GM12891 (cell line): Measurements from ENCODE around the gene SYNC.

Experiments used
- PAX5 ChIP-seq: IDR thresholded peaks from 2 replicates; pipeline ENCODE4 v1.6.1; 2011; ENCODE audit warnings: low read length, moderate library complexity, mild to moderate bottlenecking; ENCODE audit not compliant: insufficient read depth, severe bottlenecking
- POLR2A ChIP-seq: IDR thresholded peaks from 2 replicates; pipeline ENCODE4 v1.6.1; 2011; ENCODE audit warnings: low read depth, low read length, control low read depth
- POLR2AphosphoS5 ChIP-seq: IDR thresholded peaks from 2 replicates; pipeline ENCODE4 v1.6.1; 2011; ENCODE audit warnings: low read depth, low read length, control low read depth
- POU2F2 ChIP-seq: IDR thresholded peaks from 2 replicates; pipeline ENCODE4 v1.6.1; 2011; ENCODE audit warnings: low read depth, mild to moderate bottlenecking, control low read depth, low read length, moderate library complexity
- SPI1 ChIP-seq: IDR thresholded peaks from 2 replicates; pipeline ENCODE4 v1.6.1; 2011; ENCODE audit warnings: low read depth, low read length, control low read depth
- TAF1 ChIP-seq: IDR thresholded peaks from 2 replicates; pipeline ENCODE4 v1.6.1; 2011; ENCODE audit warnings: low read depth, low read length, control low read depth

DNA sequence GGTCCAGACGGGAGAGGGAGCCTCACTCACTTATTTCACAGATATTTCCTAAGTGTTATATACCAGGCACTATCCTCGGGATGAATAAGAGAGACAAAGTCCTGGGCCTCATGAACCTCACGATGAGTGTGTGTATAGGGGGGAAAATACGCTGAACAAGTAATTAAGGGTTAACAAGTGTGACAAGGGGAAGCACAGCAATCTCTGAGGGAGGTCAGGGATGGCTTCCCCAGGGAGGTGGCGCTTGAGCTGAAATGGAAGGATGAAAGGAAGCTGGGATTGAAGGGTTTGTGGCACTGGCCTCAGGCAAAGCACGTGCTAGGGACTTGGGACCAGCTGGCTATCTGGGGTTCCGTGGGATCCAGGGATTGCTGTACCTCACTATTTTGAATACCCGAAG, 46.4 kb upstream of the SYNC start:
- TF ChIP-seq POLR2AphosphoS5 (no peak), POLR2A (no peak), TAF1 (no peak), PAX5 (no peak), SPI1 (no peak), POU2F2 (no peak)
